ENCODE results near the gene TAF9.

- TF ChIP-seq EZH2 (IDR thresholded peaks at IDR 0.05; ENCODE audit: insufficient read depth, poor library complexity, severe bottlenecking) (no peak), EZH2phosphoT487 (IDR thresholded peaks at IDR 0.05; ENCODE audit: insufficient read depth, low read depth) (no peak)
Measured at GRCh38 chr5:69331528-69332445, 37.5 kb downstream of the TAF9 start.
